Osteocyte (in vitro differentiated cells): ENCODE measurements around the gene CASP8. TPM values are rescaled to one million over a fixed set of nuclear protein-coding genes. Genes with fewer than 3 reads are reported as not detected.

Experiments
- DNase-seq: peaks from one replicate; pipeline ENCODE4 v3.0.0; 2021; ENCODE audit warnings: mixed read lengths; ENCODE audit not compliant: unreplicated experiment; ENCODE audit errors: extremely low spot score
- H3K27ac Mint-ChIP-seq: one replicate; pipeline ENCODE4 v1.8.0; 2021; ENCODE audit warnings: mild to moderate bottlenecking, mixed read lengths; ENCODE audit not compliant: unreplicated experiment
- H3K27me3 Mint-ChIP-seq: one replicate; pipeline ENCODE4 v1.8.0; 2021; ENCODE audit warnings: mixed read lengths; ENCODE audit not compliant: unreplicated experiment
- H3K36me3 Mint-ChIP-seq: one replicate; pipeline ENCODE4 v1.8.0; 2021; ENCODE audit warnings: mixed read lengths; ENCODE audit not compliant: unreplicated experiment
- H3K4me1 Mint-ChIP-seq: one replicate; pipeline ENCODE4 v1.8.0; 2021; ENCODE audit warnings: mixed read lengths; ENCODE audit not compliant: unreplicated experiment
- H3K4me3 Mint-ChIP-seq: one replicate; pipeline ENCODE4 v1.8.0; 2021; ENCODE audit warnings: mild to moderate bottlenecking, moderate library complexity, mixed read lengths; ENCODE audit not compliant: unreplicated experiment
- H3K9me3 Mint-ChIP-seq: one replicate; pipeline ENCODE4 v1.8.0; 2021; ENCODE audit warnings: mixed read lengths; ENCODE audit not compliant: unreplicated experiment
- CTCF ChIP-seq: fragments of 200-600 bp; sonication (generic); IDR thresholded peaks from 2 replicates; pipeline ENCODE4 v1.5.0; 2021; ENCODE audit warnings: antibody characterized with exemption, mild to moderate bottlenecking, moderate library complexity
- total RNA-seq: library from RNA; stranded (reverse); gene quantifications from 2 replicates; pipeline ENCODE4 v1.2.1, GENCODE V29; 2021

CASP8 gene
- total RNA-seq, 1 donor from 2014 or later: 11.4 TPM

DNA sequence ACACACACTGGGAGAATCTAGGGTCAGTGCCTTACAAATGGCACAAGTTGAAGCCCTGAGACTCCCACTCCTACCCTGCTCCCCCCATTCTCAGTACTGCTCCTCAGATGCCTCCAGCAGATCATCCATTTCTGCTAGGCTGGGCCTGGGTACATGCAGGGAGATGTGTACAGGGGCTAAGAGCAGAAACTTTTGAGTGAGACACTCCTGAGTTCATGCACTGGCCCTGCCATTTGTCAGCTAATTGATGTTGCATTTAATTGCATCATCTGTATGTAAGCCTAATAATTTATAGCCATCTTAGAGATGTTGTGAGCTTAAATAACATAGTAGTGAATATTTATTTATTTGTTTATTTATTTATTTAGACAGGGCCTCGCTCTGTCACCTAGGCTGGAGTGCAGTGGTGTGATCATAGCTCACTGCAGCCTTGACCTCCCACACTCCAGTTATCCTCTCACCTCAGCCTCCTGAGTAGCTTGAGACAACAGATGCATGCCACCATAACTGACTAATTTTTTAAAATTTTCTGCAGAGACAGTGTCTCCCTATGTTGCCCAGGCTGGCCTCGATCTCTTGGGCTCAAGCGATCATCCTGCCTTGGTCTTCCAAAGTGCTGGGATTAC is 4.8 kb upstream of the CASP8 start:
- no peak overlapping the region for H3K27ac Mint-ChIP-seq
- peaks cover 21% of the 10 kb centered on the region for H3K4me1 Mint-ChIP-seq
- no peaks in the 10 kb centered on the region for H3K36me3 Mint-ChIP-seq
- TF ChIP-seq CTCF: no peak
- H3K9me3 Mint-ChIP-seq: no peaks in the 10 kb centered on the region
- no peaks in the 10 kb centered on the region for H3K27me3 Mint-ChIP-seq
- no peak overlapping the region for H3K4me3 Mint-ChIP-seq
- DNase-seq: no peak

DNA sequence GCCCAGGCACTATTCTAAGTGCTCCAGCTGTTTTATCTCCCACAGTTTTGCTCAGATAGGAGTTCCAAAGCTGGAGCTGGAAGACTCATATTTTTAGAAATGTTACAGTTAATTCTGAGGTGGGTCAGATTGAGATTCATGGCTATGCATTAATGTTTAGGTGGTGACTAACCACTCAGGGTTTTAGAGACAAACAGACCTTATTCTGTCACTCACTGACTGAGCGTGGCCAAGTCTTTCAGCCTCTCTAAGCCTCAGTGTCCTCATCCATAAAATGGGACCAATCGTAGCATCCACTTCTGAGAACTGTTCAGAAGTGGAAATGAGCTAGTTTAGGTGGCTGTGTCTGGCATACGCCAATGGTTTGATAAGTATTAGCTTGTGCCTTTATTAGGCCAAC is 4.3 kb upstream of the CASP8 start:
- TF ChIP-seq CTCF: no peak
- DNase-seq: no peak
- Mint-ChIP-seq H3K36me3 (no peaks in the 10 kb centered on the region), H3K9me3 (no peaks in the 10 kb centered on the region), H3K4me3 (no peak overlapping the region), H3K27ac (no peak overlapping the region), H3K4me1 (peaks cover 24% of the 10 kb centered on the region), H3K27me3 (no peaks in the 10 kb centered on the region)

- Mint-ChIP-seq H3K27ac (peak overlapping the region; percentile 100), H3K4me1 (peaks cover 32% of the 10 kb centered on the region), H3K4me3 (peak overlapping the region; percentile 96), H3K36me3 (no peaks in the 10 kb centered on the region), H3K9me3 (no peaks in the 10 kb centered on the region), H3K27me3 (no peaks in the 10 kb centered on the region)
- DNase-seq: no peak
- no peak for TF ChIP-seq CTCF
Measured at GRCh38 chr2:201257381-201257955, 2.9 kb upstream of the CASP8 start.

GRCh38 chr2:201257956-201258665 is 2.2 kb upstream of the CASP8 start:
- peak; percentile 38 for TF ChIP-seq CTCF
- no peaks in the 10 kb centered on the region for H3K36me3 Mint-ChIP-seq
- H3K4me1 Mint-ChIP-seq: peaks cover 32% of the 10 kb centered on the region
- no peaks in the 10 kb centered on the region for H3K9me3 Mint-ChIP-seq
- no peaks in the 10 kb centered on the region for H3K27me3 Mint-ChIP-seq
- peak overlapping the region; percentile 100 for H3K27ac Mint-ChIP-seq
- no peak for DNase-seq
- H3K4me3 Mint-ChIP-seq: peak overlapping the region; percentile 96
